HEK293 (cell line): Measurements from ENCODE around the gene PRDM5.

ENCODE experiments used
- CTCF ChIA-PET: fragments of 350-600 bp; formaldehyde crosslinking; extraction: SDS; loops from one replicate; lab custom pipeline; 2021; ENCODE audit warnings: antibody characterized with exemption; lab: Yijun Ruan, JAX
- POLR2A ChIA-PET: fragments of 300-600 bp; formaldehyde crosslinking; extraction: SDS; loops from one replicate; lab custom pipeline; 2020; ENCODE audit warnings: antibody characterized with exemption, inconsistent platforms; lab: Yijun Ruan, JAX
- H3K27ac ChIP-seq: fragments of 200-500 bp; sonication (Bioruptor generic); 2 replicates; pipeline ENCODE4 v1.5.1; 2014; ENCODE audit warnings: low read depth, low read length, control low read depth, inconsistent platforms; ENCODE audit errors: extremely low read depth
- H3K36me3 ChIP-seq, 2 experiments: fragments of 200-500 bp in 1 of 2; sonication (Bioruptor generic) in 1 of 2; 1 replicate in 1 of 2; 2 replicates in 1 of 2; pipeline ENCODE4 v1.5.1; 2014 to 2017; ENCODE audit warnings: inconsistent platforms in 2 of 2, low read length in 2 of 2; ENCODE audit not compliant: control insufficient read depth in 2 of 2, insufficient read depth in 1 of 2
- H3K4me1 ChIP-seq: fragments of 200-500 bp; sonication (Bioruptor generic); 2 replicates; pipeline ENCODE4 v1.5.1; 2014; ENCODE audit warnings: mild to moderate bottlenecking, low read length, inconsistent platforms; ENCODE audit not compliant: control insufficient read depth, insufficient read depth
- H3K4me3 ChIP-seq: 2 replicates; pipeline ENCODE4 v1.5.1; 2011; ENCODE audit warnings: low read depth, mild to moderate bottlenecking, control low read depth, low read length, moderate library complexity
- H3K9me3 ChIP-seq: fragments of 200-500 bp; sonication (Bioruptor generic); 2 replicates; pipeline ENCODE4 v1.5.1; 2014; ENCODE audit warnings: low read depth, low read length, inconsistent platforms; ENCODE audit not compliant: control insufficient read depth, insufficient read depth
- ATF2 ChIP-seq: fragments of 450-650 bp; formaldehyde crosslinking; IDR thresholded peaks from 2 replicates; pipeline ENCODE4 v1.5.1; 2016; ENCODE audit warnings: missing biosample characterization, missing genetic modification characterization, low read depth
- CTCF ChIP-seq: fragments of 450-650 bp; formaldehyde crosslinking; IDR thresholded peaks from 2 replicates; pipeline ENCODE4 v1.5.1; 2016; ENCODE audit warnings: missing biosample characterization, missing genetic modification characterization
- GLIS1 ChIP-seq: fragments of 450-650 bp; formaldehyde crosslinking; IDR thresholded peaks from 2 replicates; pipeline ENCODE4 v1.5.1; 2016; ENCODE audit warnings: missing biosample characterization, missing genetic modification characterization
- ZBTB21 ChIP-seq: fragments of 450-650 bp; formaldehyde crosslinking; IDR thresholded peaks from 2 replicates; pipeline ENCODE4 v1.5.1; 2017; ENCODE audit warnings: missing biosample characterization, missing genetic modification characterization
- ZBTB49 ChIP-seq: fragments of 450-650 bp; formaldehyde crosslinking; IDR thresholded peaks from 2 replicates; pipeline ENCODE4 v1.5.1; 2016; ENCODE audit warnings: missing biosample characterization, missing genetic modification characterization, low read depth
- ZNF138 ChIP-seq: fragments of 450-650 bp; formaldehyde crosslinking; IDR thresholded peaks from 2 replicates; pipeline ENCODE4 v1.5.1; 2016; ENCODE audit warnings: missing biosample characterization, missing genetic modification characterization, borderline replicate concordance
- ZNF654 ChIP-seq: fragments of 450-650 bp; formaldehyde crosslinking; IDR thresholded peaks from 2 replicates; pipeline ENCODE4 v1.5.1; 2016; ENCODE audit warnings: low read depth, missing biosample characterization, missing genetic modification characterization
- ZNF660 ChIP-seq: fragments of 450-650 bp; IDR thresholded peaks from 2 replicates; pipeline ENCODE4 v1.5.1; 2018; ENCODE audit warnings: missing biosample characterization, mild to moderate bottlenecking, missing genetic modification characterization
- ZXDB ChIP-seq: fragments of 450-650 bp; formaldehyde crosslinking; IDR thresholded peaks from 2 replicates; pipeline ENCODE4 v1.5.1; 2016; ENCODE audit warnings: missing biosample characterization, missing genetic modification characterization
- TF ChIP-seq, protein P1 (sequence below): fragments of 450-650 bp; formaldehyde crosslinking; conservative IDR thresholded peaks from 2 replicates; pipeline ENCODE4 v1.5.1; 2016; ENCODE audit warnings: low read depth, missing biosample characterization, missing genetic modification characterization

The PRDM5 gene

DNA sequence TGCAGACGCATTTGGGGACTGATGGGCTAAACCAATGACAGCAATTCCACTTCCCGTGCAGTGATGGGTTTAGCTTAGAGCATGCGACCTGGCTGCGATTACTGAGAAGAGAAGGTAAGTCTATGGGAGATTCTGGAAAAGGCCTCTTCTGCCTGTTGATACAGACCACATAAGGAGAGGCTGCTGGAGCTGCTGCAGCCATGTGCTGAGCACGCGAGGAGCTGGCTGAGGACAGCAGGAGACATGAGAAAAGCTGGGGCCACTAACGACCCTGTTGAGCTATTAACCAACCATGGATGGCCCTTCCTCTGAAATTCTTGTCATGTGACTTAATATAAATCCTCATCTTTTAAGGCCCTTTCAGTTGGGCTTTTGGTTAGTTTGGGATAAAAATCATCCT is 199.9 kb downstream of the PRDM5 start (continued):
- TF ChIP-seq ATF2 (tag by site-specific recombination) (no peak), ZBTB49 (tag by site-specific recombination) (no peak), ZXDB (tag by site-specific recombination) (no peak)
- TF ChIP-seq, all 188 proteins: peak for 0

DNA sequence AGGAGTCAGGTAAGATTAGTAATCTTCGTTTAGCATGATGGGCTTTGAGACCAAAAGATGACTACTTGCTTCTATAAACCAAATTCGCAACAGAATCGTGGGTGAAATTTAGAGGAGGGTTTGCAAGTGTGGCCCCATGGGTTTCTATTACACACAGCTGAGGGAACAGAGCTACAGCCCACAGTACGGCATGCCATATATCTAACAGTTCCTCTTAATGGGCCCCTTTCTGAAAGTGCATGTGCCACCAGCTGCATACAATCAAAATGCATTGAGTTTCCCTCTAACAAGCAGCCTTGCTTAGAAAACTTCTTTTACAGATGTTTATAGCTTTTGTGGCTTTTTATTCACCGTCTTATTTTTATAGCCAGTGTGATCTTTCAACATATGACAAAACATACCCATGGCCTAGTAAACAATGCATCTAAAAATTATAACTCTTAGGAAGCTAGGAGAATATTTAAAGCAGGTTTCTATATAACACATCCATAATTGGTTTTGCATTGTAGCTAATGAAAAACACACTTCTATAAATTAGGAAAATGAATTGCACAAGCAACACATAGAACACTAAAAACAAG is 202.1 kb downstream of the PRDM5 start:
- Histone ChIP-seq H3K27ac (no peak overlapping the region), H3K4me1 (peaks cover 2% of the 10 kb centered on the region; the same call in 1 of the 2 replicates), H3K4me3 (no peak overlapping the region), H3K36me3 (no peaks in the 10 kb centered on the region), H3K9me3 (no peaks in the 10 kb centered on the region)
- no peak for TF ChIP-seq ZBTB21 (tag by site-specific recombination)
- TF ChIP-seq, protein P1, sequence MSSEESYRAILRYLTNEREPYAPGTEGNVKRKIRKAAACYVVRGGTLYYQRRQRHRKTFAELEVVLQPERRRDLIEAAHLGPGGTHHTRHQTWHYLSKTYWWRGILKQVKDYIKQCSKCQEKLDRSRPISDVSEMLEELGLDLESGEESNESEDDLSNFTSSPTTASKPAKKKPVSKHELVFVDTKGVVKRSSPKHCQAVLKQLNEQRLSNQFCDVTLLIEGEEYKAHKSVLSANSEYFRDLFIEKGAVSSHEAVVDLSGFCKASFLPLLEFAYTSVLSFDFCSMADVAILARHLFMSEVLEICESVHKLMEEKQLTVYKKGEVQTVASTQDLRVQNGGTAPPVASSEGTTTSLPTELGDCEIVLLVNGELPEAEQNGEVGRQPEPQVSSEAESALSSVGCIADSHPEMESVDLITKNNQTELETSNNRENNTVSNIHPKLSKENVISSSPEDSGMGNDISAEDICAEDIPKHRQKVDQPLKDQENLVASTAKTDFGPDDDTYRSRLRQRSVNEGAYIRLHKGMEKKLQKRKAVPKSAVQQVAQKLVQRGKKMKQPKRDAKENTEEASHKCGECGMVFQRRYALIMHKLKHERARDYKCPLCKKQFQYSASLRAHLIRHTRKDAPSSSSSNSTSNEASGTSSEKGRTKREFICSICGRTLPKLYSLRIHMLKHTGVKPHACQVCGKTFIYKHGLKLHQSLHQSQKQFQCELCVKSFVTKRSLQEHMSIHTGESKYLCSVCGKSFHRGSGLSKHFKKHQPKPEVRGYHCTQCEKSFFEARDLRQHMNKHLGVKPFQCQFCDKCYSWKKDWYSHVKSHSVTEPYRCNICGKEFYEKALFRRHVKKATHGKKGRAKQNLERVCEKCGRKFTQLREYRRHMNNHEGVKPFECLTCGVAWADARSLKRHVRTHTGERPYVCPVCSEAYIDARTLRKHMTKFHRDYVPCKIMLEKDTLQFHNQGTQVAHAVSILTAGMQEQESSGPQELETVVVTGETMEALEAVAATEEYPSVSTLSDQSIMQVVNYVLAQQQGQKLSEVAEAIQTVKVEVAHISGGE (tag by site-specific recombination): no peak
- ChIA-PET POLR2A (interaction anchor here (0.6 kb wide), 1 partner anchor 1605 kb away, joined by 3 read pairs; no protein-coding TSS in a partner anchor), CTCF (interaction anchor here (0.6 kb wide), 1 partner anchor 1737 kb away, joined by 3 read pairs; no protein-coding TSS in a partner anchor)

DNA sequence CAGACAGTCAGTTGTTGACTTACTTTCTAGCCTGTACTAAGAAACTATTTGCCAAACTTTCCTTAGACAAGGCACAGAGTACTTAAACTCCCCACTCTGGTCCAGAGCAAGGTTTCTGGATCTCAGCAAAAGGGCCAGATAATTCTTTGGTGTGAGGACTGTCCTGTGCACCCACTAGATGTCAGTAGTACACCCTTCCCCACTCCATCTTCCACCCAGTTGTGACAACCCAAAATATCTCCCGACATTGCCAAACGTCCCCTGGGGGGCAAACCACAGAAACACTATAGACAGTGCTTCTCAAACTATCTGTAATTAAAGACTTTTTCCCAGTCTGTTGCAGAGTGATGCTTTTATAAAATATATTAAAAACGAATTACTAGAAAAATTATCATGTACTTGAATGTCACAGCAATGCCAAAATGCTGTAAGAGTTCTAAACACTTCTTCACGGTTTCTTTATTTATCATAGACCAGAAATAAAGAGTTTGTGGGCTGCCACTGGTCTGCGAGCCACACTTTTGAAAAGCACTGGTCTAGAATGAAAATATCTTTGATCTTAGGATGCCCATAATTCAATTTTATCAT is 203.5 kb downstream of the PRDM5 start:
- ChIA-PET CTCF (interaction anchor here (1.0 kb wide), 1 partner anchor 258 kb away, joined by 3 read pairs; no protein-coding TSS in a partner anchor), POLR2A (no interaction called here)

More for the DNA sequence above, 203.5 kb downstream of the PRDM5 start:
- Histone ChIP-seq H3K27ac (no peak overlapping the region), H3K36me3 (no peaks in the 10 kb centered on the region), H3K4me1 (no peaks in the 10 kb centered on the region), H3K4me3 (no peak overlapping the region), H3K9me3 (no peaks in the 10 kb centered on the region)
- TF ChIP-seq ZNF654 (tag by site-specific recombination): peak; percentile 82
- TF ChIP-seq ZNF660: 0 out of 2 replicates have a peak, but pooled peaks have one; percentile 37
- TF ChIP-seq GLIS1 (tag by site-specific recombination): peak; percentile 28; the same call in 1 of the 2 replicates
- TF ChIP-seq CTCF (tag by site-specific recombination): peak; percentile 72
- TF ChIP-seq ZNF138 (tag by site-specific recombination): no peak
